SIG-M5 treated with dmso at 0.1 percent for 504 hours (cell line): ENCODE measurements around the gene SAMD1.

Source experiments
- DNase-seq: peaks from one replicate; lab custom pipeline; 2025; ENCODE audit not compliant: unreplicated experiment; lab: John Stamatoyannopoulos, UW

The SAMD1 gene

DNA sequence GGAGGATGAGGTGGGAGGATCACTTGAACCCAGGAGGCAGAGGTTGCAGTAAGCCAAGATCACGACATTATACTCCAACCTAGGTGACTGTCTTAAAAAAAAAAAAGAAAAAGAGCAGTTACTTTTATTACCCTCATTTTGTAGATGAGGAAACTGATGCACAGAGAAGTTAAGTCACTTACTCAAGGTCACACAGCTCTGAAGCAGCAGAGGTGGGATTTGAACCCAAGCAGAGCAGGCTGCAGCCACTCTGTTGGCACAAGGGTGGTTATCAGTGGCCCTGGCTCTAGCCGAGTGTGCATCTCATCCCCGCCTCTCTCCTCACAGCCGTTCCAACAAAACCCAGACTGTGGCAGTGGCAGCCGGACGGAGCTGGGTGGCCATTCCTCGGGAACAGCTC lies 51.4 kb downstream of the SAMD1 start:
- no peak for DNase-seq
